ENCODE results near the gene RAB5IF. TPM values are rescaled to one million over a fixed set of nuclear protein-coding genes. Genes with fewer than 3 reads are reported as not detected.

Gene RAB5IF
- total and polyA plus RNA-seq, 9 of the 15 experiments (the other 6 are each of a cell fraction or from before 2014, with no cell fraction given), result 26.5 to 198 (median 134) TPM

- TF ChIP-seq RBM15 (IDR thresholded peaks at IDR 0.05; ENCODE audit: insufficient read depth, low read length), result no peak
These were observed 14.3 kb upstream of the RAB5IF start (continued) for GRCh38 chr20:36591281-36591680.

- FAIRE-seq (peak; percentile 77), ATAC-seq (peak; percentile 68), DNase-seq (ENCODE audit: extremely low read depth in 1 of 4, low spot score in 3 of 4) (peak; percentile 30 to 55 (median 42))
- Histone ChIP-seq H3K9ac (ENCODE audit: insufficient read depth in 1 of 2, low read depth in 2 of 2, low read length in 2 of 2) (peak overlapping the region in 1 of 2 experiments; percentile 50; a peak in 1 of 4 replicates), H3K27me3 (ENCODE audit: control insufficient read depth in 2 of 2, insufficient read depth in 2 of 2, low read length in 2 of 2) (no peaks in the 10 kb centered on the region), H3K9me1 (ENCODE audit: control insufficient read depth, insufficient read depth, low read length) (peaks cover 3% of the 10 kb centered on the region), H3K4me3 (no peak overlapping the region), H2AFZ (ENCODE audit: low read depth, low read length) (no peak overlapping the region), H3K36me3 (ENCODE audit: control insufficient read depth, insufficient read depth, low read length) (peaks cover 18% of the 10 kb centered on the region; the same call in 2 of the 3 replicates), H3K4me2 (ENCODE audit: insufficient read depth, low read length) (no peak overlapping the region), H3K79me2 (ENCODE audit: control insufficient read depth, insufficient read depth, low read length) (no peaks in the 10 kb centered on the region), H4K20me1 (replicated peaks; ENCODE audit: control insufficient read depth, insufficient read depth, low read length) (peaks cover 7% of the 10 kb centered on the region; the same call in 1 of the 2 replicates), H3K27ac (ENCODE audit: extremely low read depth, low read depth, low read length) (no peak overlapping the region; the same call in 2 of the 3 replicates), H3K9me3 (replicated peaks; ENCODE audit: control insufficient read depth, insufficient read depth, low read depth, low read length) (no peaks in the 10 kb centered on the region), H3K4me1 (replicated peaks in 1 of 2; ENCODE audit: control insufficient read depth in 2 of 2, insufficient read depth in 2 of 2, low read length in 2 of 2) (peaks cover 7 to 11% of the 10 kb centered on the region in 2 experiments)
- BruUV-seq (replicated peaks), result TSS peak; percentile 33
- in situ Hi-C loops (cut with MboI) (no loop called here), intact Hi-C loops (cut with micrococcal nuclease) (loop anchor here (1.0 kb wide), 1 partner anchor 35 kb away; no protein-coding TSS in a partner anchor)
- CTCF ChIA-PET (ENCODE audit: low intra/inter-chr PET ratio), result interaction anchor here (1.3 kb wide), 2 partner anchors 35 to 85 kb away, joined by 3 to 8 read pairs; no protein-coding TSS in a partner anchor
- 55% methylated on average over 8 of the region's 9 CpGs for WGBS (ENCODE audit: insufficient coverage, low coverage, missing lambda C conversion rate)
- POLR2A ChIA-PET, result interaction anchor here (0.7 to 0.9 kb wide), 3 partner anchors 14 to 593 kb away, joined by 3 to 4 read pairs (median 4); partner anchors contain the start of gene RAB5IF
- peak; percentile 33; the same call in 1 of the 2 replicates for TF ChIP-seq ZBTB2 (IDR thresholded peaks at IDR 0.05)
- TF ChIP-seq ZNF592 (IDR thresholded peaks at IDR 0.05), result no peak
- no peak for TF ChIP-seq ZNF699 (CRISPR knock-in tag; IDR thresholded peaks at IDR 0.05; ENCODE audit: insufficient replicate concordance)
- TF ChIP-seq ZSCAN29 (IDR thresholded peaks at IDR 0.05), result no peak
- TF ChIP-seq ZEB2 (IDR thresholded peaks at IDR 0.05), result peak; percentile 76
- no peak for TF ChIP-seq PHB (CRISPR knock-in tag; IDR thresholded peaks at IDR 0.05)
- no peak for TF ChIP-seq BACH1 (tag; IDR thresholded peaks at IDR 0.05)
- TF ChIP-seq HOMEZ (CRISPR knock-in tag; IDR thresholded peaks at IDR 0.05), result no peak
- no peak for TF ChIP-seq TCF3 (CRISPR knock-in tag; IDR thresholded peaks at IDR 0.05)
- no peak for TF ChIP-seq ZBTB9 (CRISPR knock-in tag; IDR thresholded peaks at IDR 0.05)
These were observed 13.5 kb upstream of the RAB5IF start for GRCh38 chr20:36591854-36592641.

Measured in K562 (cell line).